Neuronal stem cell (in vitro differentiated cells): ENCODE data around the gene DPY19L2.
"Not testable (repeated sequence)": the region's sequence is repeated elsewhere in the genome, so short reads cannot be mapped to it uniquely, and the experiment has no call there.

Experiments
- DNase-seq: peaks from one replicate; pipeline ENCODE4 v3.0.0-alpha.2; 2013; ENCODE audit warnings: low spot score
- H2AFZ ChIP-seq: one replicate; pipeline ENCODE4 v1.6.1; 2013; ENCODE audit warnings: mild to moderate bottlenecking, low read length, inconsistent platforms
- H2AK5ac ChIP-seq: 2 replicates; pipeline ENCODE4 v1.6.1; 2013; ENCODE audit warnings: low read depth, mild to moderate bottlenecking, inconsistent platforms, low read length, moderate library complexity, mixed read lengths
- H2BK120ac ChIP-seq: 2 replicates; pipeline ENCODE4 v1.6.1; 2013; ENCODE audit warnings: low read depth, mild to moderate bottlenecking, inconsistent platforms, low read length, moderate library complexity, mixed read lengths
- H2BK12ac ChIP-seq: one replicate; pipeline ENCODE4 v1.6.1; 2013; ENCODE audit warnings: low read length, inconsistent platforms
- H2BK15ac ChIP-seq: 2 replicates; pipeline ENCODE4 v1.6.1; 2013; ENCODE audit warnings: mild to moderate bottlenecking, low read length, inconsistent platforms, mixed read lengths
- H2BK5ac ChIP-seq: one replicate; pipeline ENCODE4 v1.6.1; 2013; ENCODE audit warnings: inconsistent platforms, mild to moderate bottlenecking, low read length, moderate library complexity
- H3K14ac ChIP-seq: one replicate; pipeline ENCODE4 v1.6.1; 2013; ENCODE audit warnings: low read length, inconsistent platforms
- H3K18ac ChIP-seq: 2 replicates; pipeline ENCODE4 v1.6.1; 2013; ENCODE audit warnings: low read length, inconsistent platforms
- H3K23ac ChIP-seq: 2 replicates; pipeline ENCODE4 v1.6.1; 2013; ENCODE audit warnings: low read depth, mild to moderate bottlenecking, mixed read lengths, low read length, inconsistent platforms; ENCODE audit not compliant: poor library complexity
- H3K27ac ChIP-seq: replicated peaks from 3 replicates; pipeline ENCODE4 v1.5.1; 2013; ENCODE audit warnings: low read length, inconsistent platforms
- H3K27me3 ChIP-seq, 3 experiments: 2 replicates each; pipeline ENCODE4 v1.6.1; 2013; ENCODE audit warnings: low read length in 3 of 3, mild to moderate bottlenecking in 2 of 3, inconsistent platforms in 1 of 3, low read depth in 1 of 3, mixed read lengths in 1 of 3, moderate library complexity in 1 of 3; ENCODE audit not compliant: control insufficient read depth in 3 of 3, insufficient read depth in 3 of 3
- H3K36me3 ChIP-seq, 2 donors: replicated peaks in 1 of 2; 2 replicates each; pipeline ENCODE4 v1.6.1; 2013; ENCODE audit warnings: low read length in 2 of 2; ENCODE audit not compliant: control insufficient read depth in 2 of 2, insufficient read depth in 2 of 2
- H3K4ac ChIP-seq: 2 replicates; pipeline ENCODE4 v1.6.1; 2013; ENCODE audit warnings: inconsistent platforms, mild to moderate bottlenecking, low read length, moderate library complexity
- H3K4me1 ChIP-seq, 2 donors: 1 replicate in 1 of 2; 2 replicates in 1 of 2; pipeline ENCODE4 v1.6.1; 2013; ENCODE audit warnings: low read length in 2 of 2, low read depth in 1 of 2; ENCODE audit not compliant: control insufficient read depth in 2 of 2, insufficient read depth in 1 of 2
- H3K4me2 ChIP-seq: one replicate; pipeline ENCODE4 v1.6.1; 2013; ENCODE audit warnings: mild to moderate bottlenecking, low read length, inconsistent platforms; ENCODE audit not compliant: insufficient read depth, poor library complexity, severe bottlenecking
- H3K4me3 ChIP-seq, 2 donors: 2 replicates each; pipeline ENCODE4 v1.5.1; 2013; ENCODE audit warnings: low read length in 2 of 2, mild to moderate bottlenecking in 2 of 2, inconsistent platforms in 1 of 2, moderate library complexity in 1 of 2
- H3K79me1 ChIP-seq: one replicate; pipeline ENCODE4 v1.6.1; 2013; ENCODE audit warnings: low read depth, mild to moderate bottlenecking, inconsistent platforms, low read length, moderate library complexity
- H3K9ac ChIP-seq: one replicate; pipeline ENCODE4 v1.6.1; 2013; ENCODE audit warnings: mild to moderate bottlenecking, low read depth, low read length, inconsistent platforms; ENCODE audit not compliant: poor library complexity
- H3K9me3 ChIP-seq, 2 donors: replicated peaks in 1 of 2; 2 replicates each; pipeline versions ENCODE3 to v1.6.1; 2013; ENCODE audit warnings: low read length in 2 of 2, mild to moderate bottlenecking in 2 of 2, inconsistent platforms in 1 of 2, low read depth in 1 of 2, mixed read lengths in 1 of 2, moderate library complexity in 1 of 2; ENCODE audit not compliant: control insufficient read depth in 2 of 2, insufficient read depth in 1 of 2
- H4K8ac ChIP-seq: one replicate; pipeline ENCODE4 v1.6.1; 2013; ENCODE audit warnings: low read depth, mild to moderate bottlenecking, inconsistent platforms, low read length, moderate library complexity
- H4K91ac ChIP-seq: one replicate; pipeline ENCODE4 v1.6.1; 2013; ENCODE audit warnings: low read length, low read depth, mild to moderate bottlenecking, inconsistent platforms; ENCODE audit not compliant: poor library complexity
- WGBS, 2 donors: extraction: QIAGEN DNeasy Blood & Tissue Kit; methylation state at CpG; one replicate each; pipeline ENCODE4 v1.1.7; 2013; ENCODE audit warnings: missing lambda C conversion rate in 2 of 2, mixed read lengths in 1 of 2; ENCODE audit not compliant: insufficient read length in 2 of 2, insufficient replicate concordance in 1 of 2; ENCODE audit errors: extremely low coverage in 2 of 2; 5-methylcytosine and 5-hydroxymethylcytosine counted together

The DPY19L2 gene

GRCh38 chr12:63706336-63706735, 38.0 kb upstream of the DPY19L2 start:
- no peaks in the 10 kb centered on the region for H3K9me3 ChIP-seq
- H2BK5ac ChIP-seq: no peak overlapping the region
- no CpG with 5 or more reads among the region's 3 CpGs for WGBS, 2 donors
- H4K8ac ChIP-seq: no peak overlapping the region
- H3K4me2 ChIP-seq: no peak overlapping the region
- H2BK120ac ChIP-seq: no peak overlapping the region
- no peak overlapping the region for H3K9ac ChIP-seq
- DNase-seq: no peak
- H4K91ac ChIP-seq: no peak overlapping the region
- H3K27ac ChIP-seq: no peak overlapping the region
- H3K27me3 ChIP-seq: no peaks in the 10 kb centered on the region
- no peak overlapping the region for H2BK15ac ChIP-seq
- H2AFZ ChIP-seq: no peak overlapping the region
- H3K36me3 ChIP-seq: no peaks in the 10 kb centered on the region
- H3K18ac ChIP-seq: no peak overlapping the region
- no peak overlapping the region for H3K4me3 ChIP-seq
- H2BK12ac ChIP-seq: no peak overlapping the region
- no peak overlapping the region for H3K4ac ChIP-seq
- H3K23ac ChIP-seq: no peak overlapping the region
- no peak overlapping the region for H3K14ac ChIP-seq
- no peak overlapping the region for H2AK5ac ChIP-seq
- no peaks in the 10 kb centered on the region for H3K79me1 ChIP-seq
- no peaks in the 10 kb centered on the region for H3K4me1 ChIP-seq

- not testable (repeated sequence) for H3K79me1 ChIP-seq
Measured at GRCh38 chr12:63699678-63700382, 31.5 kb upstream of the DPY19L2 start.

GRCh38 chr12:63699011-63699410, 30.7 kb upstream of the DPY19L2 start:
- H3K18ac ChIP-seq, H4K91ac ChIP-seq, H3K9me3 ChIP-seq, H3K27ac ChIP-seq, H3K36me3 ChIP-seq, H2BK5ac ChIP-seq, H3K23ac ChIP-seq, H2BK120ac ChIP-seq, H3K9ac ChIP-seq, H3K27me3 ChIP-seq, H3K4me3 ChIP-seq, H3K14ac ChIP-seq, H3K4ac ChIP-seq, H2BK15ac ChIP-seq, H3K79me1 ChIP-seq, H2BK12ac ChIP-seq, H2AFZ ChIP-seq, H3K4me2 ChIP-seq, H3K4me1 ChIP-seq, H2AK5ac ChIP-seq, H4K8ac ChIP-seq, DNase-seq: not testable (repeated sequence)
- no CpG with 5 or more reads among the region's 2 CpGs for WGBS, 2 donors

More at GRCh38 chr12:63699678-63700382, 31.5 kb upstream of the DPY19L2 start:
- not testable (repeated sequence) for H3K9me3 ChIP-seq, H3K4me3 ChIP-seq, H3K4me2 ChIP-seq, H2AK5ac ChIP-seq, H3K36me3 ChIP-seq, H4K91ac ChIP-seq, H3K4ac ChIP-seq, H3K9ac ChIP-seq, H2BK120ac ChIP-seq, H3K27me3 ChIP-seq, H2AFZ ChIP-seq, H3K18ac ChIP-seq, H3K23ac ChIP-seq, H2BK12ac ChIP-seq, H3K4me1 ChIP-seq, H4K8ac ChIP-seq, DNase-seq, H2BK15ac ChIP-seq, H3K14ac ChIP-seq, H2BK5ac ChIP-seq, H3K27ac ChIP-seq
- WGBS, 2 donors: no CpG with 5 or more reads among the region's 3 CpGs

GRCh38 chr12:63690837-63691236, 22.5 kb upstream of the DPY19L2 start:
- H3K9ac ChIP-seq, H3K79me1 ChIP-seq, H4K8ac ChIP-seq, H2BK5ac ChIP-seq, H2BK15ac ChIP-seq, H2AK5ac ChIP-seq, H2BK120ac ChIP-seq, H3K27me3 ChIP-seq, H3K18ac ChIP-seq, H3K4me1 ChIP-seq, H3K4me3 ChIP-seq, H3K27ac ChIP-seq, H3K23ac ChIP-seq, H2AFZ ChIP-seq, DNase-seq, H3K4ac ChIP-seq, H3K9me3 ChIP-seq, H3K4me2 ChIP-seq, H3K36me3 ChIP-seq, H3K14ac ChIP-seq, H4K91ac ChIP-seq, H2BK12ac ChIP-seq: not testable (repeated sequence)
- WGBS, 2 donors: no CpG with 5 or more reads among the region's 2 CpGs
